Loucy (cell line): ENCODE results near the gene PPP4C.

Experiments
- EZH2phosphoT487 ChIP-seq: fragments of 200-600 bp; IDR thresholded peaks from 2 replicates; pipeline ENCODE4 v1.6.1; 2018; ENCODE audit warnings: antibody characterized with exemption, mild to moderate bottlenecking, moderate library complexity, borderline replicate concordance
- TF ChIP-seq, protein P1 (sequence below): fragments of 200-600 bp; sonication (generic); conservative IDR thresholded peaks from 2 replicates; pipeline ENCODE4 v1.5.1; 2014; ENCODE audit warnings: mild to moderate bottlenecking, antibody characterized with exemption, low read length

DNA sequence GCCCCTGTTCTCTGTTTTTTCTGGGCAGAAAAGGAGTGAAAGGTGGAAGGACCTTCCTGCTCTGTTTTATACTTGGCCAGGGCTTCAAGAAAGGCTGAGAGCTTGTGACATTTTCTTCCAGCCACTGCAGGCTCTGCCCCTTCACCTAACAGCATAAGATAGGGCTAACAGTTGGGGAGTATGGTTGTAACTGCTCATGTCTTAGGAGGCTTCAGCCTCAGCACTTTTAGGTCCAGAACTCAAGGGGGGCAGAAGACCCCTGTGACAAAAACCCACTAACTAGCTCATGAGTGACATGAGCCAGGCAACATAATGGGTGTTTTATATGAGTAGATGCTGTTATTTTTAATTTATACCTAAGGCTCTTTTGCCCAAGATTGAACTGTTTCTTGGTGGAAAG lies 5.3 kb upstream of the PPP4C start:
- TF ChIP-seq, protein P1, sequence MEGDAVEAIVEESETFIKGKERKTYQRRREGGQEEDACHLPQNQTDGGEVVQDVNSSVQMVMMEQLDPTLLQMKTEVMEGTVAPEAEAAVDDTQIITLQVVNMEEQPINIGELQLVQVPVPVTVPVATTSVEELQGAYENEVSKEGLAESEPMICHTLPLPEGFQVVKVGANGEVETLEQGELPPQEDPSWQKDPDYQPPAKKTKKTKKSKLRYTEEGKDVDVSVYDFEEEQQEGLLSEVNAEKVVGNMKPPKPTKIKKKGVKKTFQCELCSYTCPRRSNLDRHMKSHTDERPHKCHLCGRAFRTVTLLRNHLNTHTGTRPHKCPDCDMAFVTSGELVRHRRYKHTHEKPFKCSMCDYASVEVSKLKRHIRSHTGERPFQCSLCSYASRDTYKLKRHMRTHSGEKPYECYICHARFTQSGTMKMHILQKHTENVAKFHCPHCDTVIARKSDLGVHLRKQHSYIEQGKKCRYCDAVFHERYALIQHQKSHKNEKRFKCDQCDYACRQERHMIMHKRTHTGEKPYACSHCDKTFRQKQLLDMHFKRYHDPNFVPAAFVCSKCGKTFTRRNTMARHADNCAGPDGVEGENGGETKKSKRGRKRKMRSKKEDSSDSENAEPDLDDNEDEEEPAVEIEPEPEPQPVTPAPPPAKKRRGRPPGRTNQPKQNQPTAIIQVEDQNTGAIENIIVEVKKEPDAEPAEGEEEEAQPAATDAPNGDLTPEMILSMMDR, result no peak
- no peak for TF ChIP-seq EZH2phosphoT487
